ENCODE results near the gene LEPROT.
"Not testable (repeated sequence)": the region's sequence is repeated elsewhere in the genome, so short reads cannot be mapped to it uniquely, and the experiment has no call there.

LEPROT gene, protein sequence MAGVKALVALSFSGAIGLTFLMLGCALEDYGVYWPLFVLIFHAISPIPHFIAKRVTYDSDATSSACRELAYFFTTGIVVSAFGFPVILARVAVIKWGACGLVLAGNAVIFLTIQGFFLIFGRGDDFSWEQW

DNA sequence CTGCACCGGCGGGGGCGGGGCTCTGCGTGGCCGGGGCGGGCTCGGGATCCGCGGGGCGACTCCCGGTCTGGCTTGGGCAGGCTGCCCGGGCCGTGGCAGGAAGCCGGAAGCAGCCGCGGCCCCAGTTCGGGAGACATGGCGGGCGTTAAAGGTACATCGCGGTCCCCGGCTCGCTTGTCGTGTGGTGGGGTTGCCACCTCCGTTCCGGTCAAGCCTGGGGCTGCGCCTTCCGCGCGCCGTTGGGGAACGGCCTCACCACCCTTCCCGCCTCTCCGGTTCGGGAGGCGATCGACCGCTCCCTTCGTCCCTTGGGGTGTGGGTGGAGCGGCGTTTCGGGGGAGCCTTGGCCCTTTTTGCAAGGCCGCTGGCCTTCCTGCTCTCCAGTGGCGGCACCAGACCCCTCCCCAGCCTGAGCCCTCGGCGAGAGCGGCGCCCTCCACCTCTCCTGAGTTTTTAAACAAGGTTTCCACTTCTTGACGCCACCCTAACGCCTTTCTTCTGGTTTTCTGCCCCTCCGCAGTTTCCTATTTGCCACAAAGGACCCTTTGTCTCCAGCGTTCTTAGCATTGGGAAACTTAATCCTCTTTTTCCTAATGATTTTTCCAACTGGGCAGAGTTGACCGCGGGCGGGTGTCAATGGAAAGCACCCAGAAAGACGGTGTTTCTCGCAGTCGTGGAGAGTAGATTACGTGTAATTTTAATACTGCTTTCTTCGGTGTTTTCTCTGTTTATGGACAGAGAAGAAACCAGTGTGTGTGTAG lies at the start of gene LEPROT, which contains the start of gene LEPR:
Gene LEPROT, plus strand, starts transcription at position 79 of the 761 bp plus-strand sequence. Its CDS starts 57 bp downstream, at position 136.
Gene LEPR, plus strand, starts transcription at position 79 of the 761 bp plus-strand sequence. CDS start 144,898 bp downstream, outside the sequence.
- DNase-seq: no peak

DNA sequence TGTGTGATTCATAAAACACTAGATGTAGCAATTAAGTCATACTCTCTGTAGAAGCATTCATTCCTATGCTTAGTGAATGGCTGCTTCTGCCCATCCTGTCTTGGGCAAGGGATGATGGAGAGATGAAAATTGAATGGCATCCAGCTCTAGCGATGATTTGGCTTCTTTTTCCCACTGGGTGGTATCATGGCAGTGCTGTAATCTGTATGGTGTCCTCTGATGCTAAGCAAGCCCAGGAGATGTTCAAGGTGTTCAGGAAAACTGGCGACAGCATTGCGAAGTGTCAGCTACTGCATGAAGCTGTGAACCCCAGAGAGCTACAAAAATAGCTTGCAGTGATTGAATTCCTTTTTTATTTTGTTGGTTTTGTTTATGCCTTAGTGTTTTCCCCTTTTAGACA lies 48.9 kb upstream of the LEPROT start:
- DNase-seq: no peak

DNA sequence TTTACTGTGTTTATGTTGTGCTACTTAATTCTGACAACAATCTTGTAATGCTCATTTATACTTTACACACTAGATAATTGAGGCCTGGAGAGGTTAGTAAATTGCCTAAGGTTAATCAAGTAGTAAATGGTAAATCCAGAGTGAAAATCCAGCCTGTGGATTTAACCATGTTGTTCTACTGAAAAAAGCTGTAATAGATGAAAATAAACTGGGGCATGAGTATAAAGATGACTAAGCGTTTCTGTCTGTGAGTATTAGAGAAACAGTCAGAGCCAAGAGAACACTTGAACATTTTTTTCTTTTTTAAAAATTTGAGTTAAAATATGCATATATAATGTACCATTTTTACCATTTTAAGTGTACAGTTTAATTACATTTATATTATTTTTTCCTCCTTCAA lies 47.9 kb upstream of the LEPROT start:
- DNase-seq: no peak

DNA sequence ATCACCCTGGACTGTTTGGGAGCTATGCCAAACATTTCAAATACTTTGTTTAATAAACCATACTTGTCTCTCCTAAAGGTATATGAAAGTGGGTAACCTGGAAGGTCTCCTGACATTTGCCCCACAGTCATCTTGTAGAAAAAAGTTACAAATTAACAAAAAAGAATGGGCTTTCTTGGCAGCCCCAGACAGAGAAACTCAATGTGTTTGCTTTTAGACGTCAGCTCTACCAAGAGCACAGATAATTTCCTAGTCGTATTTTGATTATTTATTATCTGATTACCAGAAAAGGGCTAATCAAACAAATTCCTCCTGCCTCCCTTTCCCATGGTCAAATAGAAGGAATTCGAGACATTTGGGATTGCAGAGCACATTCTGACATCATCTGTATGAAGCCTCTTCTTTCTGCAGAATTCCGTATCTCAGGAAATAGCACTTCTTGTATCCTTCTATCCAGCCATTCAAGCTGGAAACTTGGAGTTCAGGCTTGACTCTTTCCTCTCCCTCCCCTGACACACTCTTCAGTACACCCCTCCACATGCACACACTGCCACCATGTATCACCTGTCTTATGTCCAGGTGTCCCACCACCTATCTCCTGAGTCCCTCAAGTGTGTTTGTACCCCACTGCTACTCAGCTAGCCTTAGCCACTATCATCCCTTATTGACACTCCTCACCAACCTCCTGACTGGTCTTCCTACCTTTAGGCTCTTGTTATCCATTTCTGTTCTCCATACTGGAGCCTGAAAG lies 42.8 kb upstream of the LEPROT start:
- no peak for DNase-seq

DNA sequence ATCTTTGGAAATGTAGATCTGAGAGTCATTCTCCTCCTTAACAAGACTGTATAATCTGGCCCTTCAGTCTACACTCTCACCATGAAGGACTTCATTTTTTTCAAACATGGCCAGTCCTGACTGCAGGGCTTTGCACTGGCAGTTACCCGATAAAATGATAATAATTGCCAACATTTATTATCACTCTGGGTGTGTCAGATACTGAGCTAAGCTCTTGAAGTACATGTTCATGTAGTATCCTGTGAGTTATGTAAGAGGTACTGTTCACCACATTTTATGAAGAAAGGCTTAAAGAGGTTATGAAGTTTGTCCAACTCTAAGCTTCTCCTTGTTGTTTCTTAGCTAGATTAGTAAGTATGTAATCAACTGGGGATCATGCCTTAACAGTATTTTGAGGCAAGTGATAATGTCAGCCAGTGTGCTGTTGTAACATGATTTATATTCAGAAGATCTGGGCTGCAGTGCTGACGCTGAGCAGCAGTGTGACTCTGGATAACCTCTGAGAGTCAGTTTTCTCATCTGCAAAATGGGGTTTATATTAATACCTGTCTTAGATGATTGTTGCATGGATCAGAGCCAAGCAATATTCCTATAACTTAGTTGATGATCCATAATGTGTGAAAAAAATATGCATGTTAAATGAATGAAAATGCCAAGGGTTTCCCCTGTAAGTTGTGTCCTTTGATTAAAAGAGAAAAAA lies 42.1 kb upstream of the LEPROT start:
- no peak for DNase-seq

DNA sequence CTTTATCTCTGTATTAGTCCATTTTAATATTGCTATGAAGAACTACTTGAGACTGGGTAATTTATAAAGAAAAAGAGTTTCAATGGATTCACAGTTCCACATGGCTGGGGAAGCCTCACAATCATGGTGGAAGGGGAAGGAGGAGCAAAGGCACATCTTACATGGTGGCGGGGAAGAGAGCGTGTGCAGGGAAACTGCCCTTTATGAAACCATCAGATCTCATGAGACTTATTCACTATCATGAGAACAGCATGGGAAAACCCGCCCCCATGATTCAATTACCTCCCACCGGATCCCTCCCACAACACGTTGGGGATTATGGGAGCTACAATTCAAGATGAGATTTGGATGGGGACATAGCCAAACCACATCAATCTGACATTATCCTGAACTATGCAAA lies 36.0 kb upstream of the LEPROT start:
- DNase-seq: not testable (repeated sequence)

DNA sequence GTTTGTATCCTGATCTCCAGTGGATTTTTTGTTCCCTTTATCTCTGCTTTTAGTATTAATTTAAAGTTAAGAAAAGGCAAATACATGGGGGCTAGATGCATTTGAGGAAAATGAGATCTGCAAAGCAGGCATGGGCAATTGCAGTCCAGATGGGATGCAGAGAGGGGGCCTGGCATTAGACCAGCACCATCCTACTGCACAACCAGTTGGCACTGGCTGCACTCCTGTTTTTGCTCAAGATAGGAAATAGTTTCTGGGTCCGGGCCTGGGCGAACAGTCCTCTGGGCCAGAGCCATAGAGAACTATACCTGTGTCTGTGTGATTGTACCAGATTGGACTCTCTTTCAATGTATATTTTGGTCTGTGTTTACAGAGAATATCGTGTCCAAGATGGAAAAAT lies 34.0 kb upstream of the LEPROT start:
- no peak for DNase-seq

DNA sequence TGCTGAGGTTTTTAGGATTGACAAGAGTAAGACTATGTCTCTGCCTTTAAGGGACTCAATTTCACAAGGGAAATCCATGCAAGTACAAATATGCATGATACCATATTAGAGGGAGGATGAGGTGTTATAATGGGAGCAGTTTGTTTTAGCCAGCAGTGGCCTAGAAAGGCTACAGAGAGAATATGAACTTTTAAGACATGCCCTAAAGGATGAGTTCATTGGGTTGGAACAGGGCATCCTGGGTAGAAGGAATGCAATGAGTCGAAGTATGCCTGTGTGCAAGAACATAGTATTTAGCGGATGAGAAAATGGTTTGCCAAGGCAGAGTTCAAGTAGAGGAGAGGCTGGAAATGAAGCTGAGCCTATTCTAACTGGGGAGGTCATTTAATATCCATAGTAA lies 32.6 kb upstream of the LEPROT start:
- no peak for DNase-seq

DNA sequence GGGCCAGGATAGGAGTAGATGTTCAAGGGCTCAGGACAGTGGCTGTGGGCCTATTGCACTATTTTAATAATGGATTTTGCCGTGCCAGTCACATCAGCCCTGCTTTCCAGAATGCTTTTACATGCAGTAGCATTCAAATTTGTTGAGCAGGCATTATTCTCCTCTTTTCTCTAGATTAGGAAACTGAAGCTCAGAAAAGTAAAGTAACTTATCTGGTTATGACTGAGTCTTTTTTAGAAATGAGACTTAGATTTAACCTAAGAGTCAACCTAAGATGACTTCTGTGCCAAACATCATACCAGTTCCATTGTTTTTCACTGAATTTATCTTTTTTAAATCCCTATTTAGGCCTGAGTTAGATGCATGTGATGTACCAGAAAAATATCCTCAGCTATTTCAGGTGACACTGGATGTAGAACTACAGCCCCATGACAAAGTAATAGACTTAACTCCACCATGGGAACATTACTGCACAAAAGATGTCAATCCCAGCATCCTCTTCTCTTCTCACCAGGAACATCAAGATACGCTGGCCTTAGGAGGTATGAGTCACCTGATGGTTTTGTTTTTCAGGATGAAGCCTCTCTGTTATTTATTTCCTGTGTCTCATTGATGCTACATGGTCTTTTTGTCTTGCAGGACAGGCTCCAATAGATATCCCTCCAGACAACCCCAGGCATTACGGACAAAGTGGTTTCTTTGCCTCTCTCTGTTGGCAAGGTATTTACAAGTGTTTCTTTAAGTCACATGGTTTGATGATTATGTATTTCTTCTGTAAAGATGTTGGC lies 31.4 kb upstream of the LEPROT start:
- DNase-seq: no peak

DNA sequence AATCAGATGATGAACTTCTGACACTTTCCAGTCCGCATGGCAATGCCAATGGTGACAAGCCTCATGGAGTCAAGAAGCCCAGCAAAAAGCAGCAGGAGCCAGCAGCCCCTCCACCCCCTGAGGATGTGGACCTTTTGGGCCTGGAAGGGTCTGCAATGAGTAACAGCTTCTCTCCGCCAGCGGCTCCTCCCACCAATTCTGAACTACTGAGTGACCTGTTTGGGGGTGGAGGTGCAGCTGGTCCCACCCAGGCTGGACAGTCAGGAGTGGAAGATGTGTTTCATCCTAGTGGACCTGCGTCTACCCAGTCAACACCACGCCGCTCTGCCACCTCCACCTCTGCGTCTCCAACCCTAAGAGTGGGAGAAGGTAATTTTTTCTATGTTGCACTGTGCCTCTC lies 28.0 kb upstream of the LEPROT start:
- no peak for DNase-seq

DNA sequence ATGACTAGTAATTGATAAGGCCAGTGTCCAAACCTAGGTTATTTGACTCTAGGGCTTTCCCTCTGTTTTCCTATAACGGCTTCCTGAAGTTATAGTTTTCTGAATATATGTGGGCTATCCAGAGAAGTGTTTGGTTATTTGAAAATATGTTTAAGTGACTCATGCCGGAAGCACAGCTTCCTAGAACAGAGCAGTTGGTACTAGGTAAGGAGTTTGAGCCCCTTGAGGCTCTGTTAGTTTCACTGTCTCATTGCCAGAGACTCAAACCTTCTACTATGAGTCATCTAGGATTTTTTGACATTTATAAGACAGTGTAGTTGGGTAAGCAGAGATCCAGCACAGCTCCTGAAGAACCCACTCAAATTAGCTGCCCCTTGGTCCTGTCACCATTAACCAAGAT lies 27.1 kb upstream of the LEPROT start:
- no peak for DNase-seq

DNA sequence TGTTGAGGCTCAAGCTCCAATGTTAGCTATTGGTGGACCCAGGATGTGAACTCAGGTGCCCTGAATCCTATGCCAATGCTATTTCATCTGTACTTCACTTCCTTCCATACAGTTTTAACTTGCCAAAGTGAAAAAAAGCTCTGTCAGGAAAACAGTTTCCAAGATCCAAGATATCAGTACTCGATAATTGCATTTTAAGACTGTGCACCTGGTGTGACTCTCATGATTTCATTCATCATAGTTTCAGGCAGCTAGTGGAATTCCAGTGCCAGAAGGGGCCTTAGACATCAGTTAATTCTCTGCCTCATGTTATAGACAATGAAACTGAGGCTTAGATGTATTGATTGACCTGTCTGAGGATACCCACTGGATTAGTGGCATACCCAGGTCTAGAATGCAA lies 26.5 kb upstream of the LEPROT start:
- DNase-seq: no peak

DNA sequence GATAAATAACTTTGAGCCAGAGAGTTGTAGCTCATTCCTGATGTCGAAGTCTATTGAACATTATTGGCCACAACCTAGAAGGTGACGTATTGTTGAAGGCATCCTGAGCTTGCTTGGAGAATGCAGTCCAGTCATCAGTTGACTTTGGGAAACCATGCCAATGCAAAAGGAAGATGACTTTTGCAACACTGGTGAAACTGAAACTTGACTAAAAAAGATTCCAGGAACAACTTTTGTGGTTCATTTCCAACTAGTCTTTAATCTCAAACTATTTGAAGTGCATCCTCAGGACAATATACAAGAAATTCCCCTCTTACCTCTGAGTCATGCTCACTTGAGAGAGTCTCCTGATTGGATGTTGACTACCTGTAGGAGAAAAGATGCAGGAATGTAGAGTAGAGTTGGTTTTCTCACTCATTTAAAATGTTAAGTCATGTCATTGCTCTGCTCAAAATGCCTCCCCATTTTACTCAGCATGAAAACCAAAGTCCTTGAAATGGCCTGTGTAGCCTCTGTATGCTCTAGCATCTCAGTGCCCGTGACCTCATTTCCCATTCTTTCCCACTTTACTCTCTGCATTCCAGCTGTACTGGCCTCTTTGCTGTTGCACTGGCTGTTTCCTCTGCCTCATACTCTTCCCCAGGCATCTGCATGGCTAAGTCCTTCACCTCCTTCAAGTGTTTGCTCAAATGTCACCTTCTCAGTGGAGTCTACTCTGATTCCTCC lies 24.4 kb upstream of the LEPROT start:
- DNase-seq: no peak

DNA sequence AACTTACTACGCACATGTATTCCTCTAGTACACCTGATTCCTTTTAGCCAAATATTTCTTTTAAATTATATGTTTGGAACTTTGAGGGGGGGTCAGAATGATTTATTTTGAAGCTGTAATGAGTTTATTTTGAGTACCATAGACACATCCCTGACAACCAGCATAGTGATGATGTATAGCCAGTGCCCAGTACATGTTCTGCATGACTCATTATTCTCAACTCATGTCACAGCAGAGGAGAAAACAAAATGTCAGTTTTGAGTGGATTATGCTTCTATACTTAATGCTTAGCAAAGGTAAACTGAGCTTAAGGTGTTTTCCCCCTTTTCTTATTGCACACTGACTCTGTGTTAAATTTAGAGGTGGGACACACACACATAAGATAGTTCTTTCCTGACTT lies 22.4 kb upstream of the LEPROT start:
- no peak for DNase-seq

DNA sequence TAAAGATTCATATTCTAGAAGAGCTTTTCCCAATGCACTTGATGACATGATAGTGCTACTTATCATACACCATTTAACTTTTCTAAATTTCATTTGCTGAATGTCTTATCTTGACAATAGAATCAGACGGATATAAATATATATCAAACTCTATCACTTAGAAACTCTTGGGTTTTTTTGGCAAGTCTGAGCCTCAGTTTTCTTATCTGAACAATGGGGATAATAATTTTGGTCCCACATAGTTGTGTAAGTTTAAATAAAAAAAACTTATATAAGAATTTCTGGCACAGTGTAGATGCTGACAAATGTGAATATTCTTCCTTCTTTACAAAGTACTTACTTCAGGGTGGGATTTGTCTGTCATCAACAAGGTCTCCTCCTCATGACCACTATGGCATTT lies 21.5 kb upstream of the LEPROT start:
- no peak for DNase-seq

DNA sequence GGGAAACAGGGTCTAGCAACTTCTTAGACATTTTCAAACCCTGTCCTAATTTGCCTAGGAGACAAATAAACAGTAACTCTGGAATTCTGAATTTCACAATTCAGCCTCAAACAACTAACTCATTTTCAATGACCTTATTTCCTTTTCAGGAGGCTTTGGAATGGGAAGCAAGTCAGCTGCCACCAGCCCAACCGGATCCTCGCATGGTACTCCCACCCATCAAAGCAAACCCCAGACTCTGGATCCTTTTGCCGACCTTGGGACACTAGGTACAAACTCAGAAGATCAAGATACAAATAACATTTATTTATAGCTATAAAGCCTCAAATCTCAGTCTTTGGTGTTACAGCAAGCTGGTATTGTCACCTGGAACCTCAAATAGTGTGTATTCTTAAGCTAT lies 18.9 kb upstream of the LEPROT start:
- DNase-seq: no peak

DNA sequence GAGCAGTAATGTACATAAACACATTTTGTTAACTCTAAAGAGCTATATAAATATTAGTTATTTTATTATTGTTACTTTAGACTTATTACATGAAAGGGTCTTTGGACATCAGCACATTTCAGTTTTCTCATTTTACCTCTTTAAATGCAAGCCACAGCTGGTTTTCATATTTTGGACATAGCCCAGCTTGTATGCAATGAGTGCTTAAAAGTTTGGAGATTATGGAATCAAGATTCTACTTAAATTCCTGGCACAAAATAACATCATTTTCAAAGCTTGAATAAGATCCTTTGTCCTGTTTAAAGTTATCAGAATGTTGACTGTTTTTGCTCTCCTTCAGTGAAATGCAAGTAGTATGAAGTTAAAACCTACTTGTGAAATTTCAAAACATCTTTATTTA lies 15.5 kb upstream of the LEPROT start:
- no peak for DNase-seq

DNA sequence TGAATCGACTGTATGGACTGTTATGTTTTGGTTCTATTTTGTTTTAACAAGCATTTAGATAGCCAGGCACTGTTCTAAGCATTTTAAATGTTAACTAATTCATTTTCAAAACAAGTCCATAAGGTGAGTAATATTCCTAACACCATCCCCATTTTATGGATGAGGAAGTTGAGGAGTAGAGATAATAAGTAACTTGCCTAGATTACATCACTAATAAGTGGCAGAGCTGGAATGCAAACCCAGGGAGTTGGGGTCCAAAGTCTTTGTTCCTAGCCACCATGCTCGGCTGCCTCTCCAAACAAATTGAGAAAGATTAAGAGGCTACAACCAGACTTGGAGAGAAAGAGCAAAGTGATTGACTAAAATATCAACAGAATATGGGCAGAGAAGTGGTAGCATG lies 12.6 kb upstream of the LEPROT start:
- no peak for DNase-seq

DNA sequence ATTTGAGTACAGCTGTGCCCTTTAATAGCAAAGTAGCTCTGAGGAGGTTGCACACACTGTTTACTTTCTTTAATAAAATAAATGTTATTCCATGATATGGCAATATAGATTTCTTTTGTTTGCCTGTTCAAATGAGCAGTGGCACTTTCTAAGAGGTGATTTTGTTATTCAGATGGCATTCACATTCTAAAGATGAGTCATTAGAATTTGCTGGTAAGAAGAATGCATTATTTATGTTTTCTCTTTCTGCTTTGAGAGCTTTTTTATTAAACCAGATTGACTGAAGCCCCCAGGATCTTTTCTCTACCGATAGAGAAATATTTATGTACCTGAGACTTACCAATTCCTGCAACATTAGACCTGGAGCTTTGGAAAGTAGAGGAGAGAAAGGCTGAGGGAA lies 11.2 kb upstream of the LEPROT start:
- DNase-seq: no peak

DNA sequence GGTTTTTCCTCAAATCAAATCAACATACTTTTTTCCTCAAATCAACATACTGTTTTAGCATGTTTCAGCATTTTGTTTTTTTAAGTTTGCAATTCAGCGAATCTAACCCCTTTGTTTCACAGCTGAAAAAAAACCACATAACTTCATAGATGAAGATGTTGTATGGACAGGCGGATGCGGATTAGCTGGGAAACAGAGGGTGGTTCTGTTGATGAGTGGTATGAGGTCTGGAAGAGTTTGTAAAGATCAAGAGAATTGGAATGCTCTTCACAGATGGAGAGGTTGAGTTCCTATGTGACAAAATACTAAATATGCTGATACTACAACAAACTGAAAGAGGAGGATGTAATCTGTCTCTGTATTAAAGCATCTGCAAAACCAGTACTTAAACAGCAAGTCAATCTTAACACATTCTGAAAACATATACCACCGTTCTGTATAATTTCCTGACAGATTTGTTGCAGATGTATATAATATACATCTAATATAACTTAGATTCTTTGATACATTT lies 10.6 kb upstream of the LEPROT start:
- DNase-seq: no peak

DNA sequence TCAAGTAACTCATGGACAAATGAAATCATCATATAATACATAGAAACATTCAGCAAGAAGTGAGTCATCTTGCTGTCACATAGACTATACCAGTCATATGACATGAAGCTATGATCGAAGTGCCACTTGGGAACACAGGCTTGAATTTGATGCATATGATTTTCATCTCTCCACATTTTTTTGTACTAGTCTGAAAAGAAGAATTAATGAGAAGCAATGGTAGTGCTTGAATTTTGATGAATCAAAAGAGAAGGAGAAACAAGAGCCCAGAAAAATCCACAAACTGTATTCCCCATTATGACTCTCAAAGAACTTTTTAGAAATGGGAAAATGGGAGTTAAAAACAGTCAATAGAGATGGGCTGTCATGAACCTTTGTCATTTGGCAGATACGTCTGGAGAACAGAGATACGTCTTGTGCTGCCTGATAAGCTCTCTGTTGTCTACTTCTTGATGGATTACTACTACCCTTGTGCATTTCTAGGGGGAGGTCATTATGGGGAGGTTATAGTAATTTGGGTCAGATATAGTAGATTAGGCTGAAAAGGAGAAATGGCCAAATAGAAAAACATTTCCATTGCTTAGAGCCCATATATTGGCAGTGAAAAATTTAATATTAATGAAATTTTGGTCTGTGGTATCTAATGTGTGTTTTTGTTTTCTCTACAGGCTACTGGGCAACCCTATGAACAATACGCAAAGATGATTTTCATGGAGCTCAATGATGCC lies 8.0 kb upstream of the LEPROT start:
- DNase-seq: no peak
